Gastrocnemius medialis (tissue), 4 donors: Measurements from ENCODE around the gene SAMD4A. TPM values are rescaled to one million over a fixed set of nuclear protein-coding genes. Genes with fewer than 3 reads are reported as not detected.

ENCODE experiments used
- ATAC-seq, 2 donors: fragments of 150-250 bp; one replicate each; pipeline ENCODE4 v1.9.1; 2016
- DNase-seq, 2 donors: peaks; one replicate each; pipeline ENCODE4 v3.0.0-alpha.2; 2019
- H3K27ac ChIP-seq, 4 donors: fragments of 200-600 bp; sonication (generic); 1 replicate in 1 of 4; 2 replicates in 3 of 4; pipeline ENCODE4 v1.5.1; 2016 to 2018; ENCODE audit warnings: mild to moderate bottlenecking in 2 of 4, moderate library complexity in 1 of 4
- H3K27me3 ChIP-seq, 3 donors: fragments of 200-600 bp; sonication (generic) in 2 of 3; 1 replicate in 1 of 3; 2 replicates in 2 of 3; pipeline versions ENCODE4 v1.5.1 to v1.6.0; 2016 to 2019; ENCODE audit warnings: mild to moderate bottlenecking in 1 of 3, moderate library complexity in 1 of 3
- H3K36me3 ChIP-seq, 2 donors: fragments of 200-600 bp; sonication (generic) in 1 of 2; one replicate each; pipeline ENCODE4 v1.5.1; 2017 to 2018
- H3K4me1 ChIP-seq, 2 donors: fragments of 200-600 bp; sonication (generic) in 1 of 2; one replicate each; pipeline ENCODE4 v1.5.1; 2016 to 2017; ENCODE audit warnings: mild to moderate bottlenecking in 2 of 2
- H3K4me3 ChIP-seq, 4 donors: fragments of 200-600 bp; sonication (generic) in 3 of 4; 1 replicate in 1 of 4; 2 replicates in 3 of 4; pipeline ENCODE4 v1.5.1; 2016 to 2019; ENCODE audit warnings: mild to moderate bottlenecking in 2 of 4
- H3K9me3 ChIP-seq, 3 donors: fragments of 200-600 bp; sonication (generic) in 2 of 3; 1 replicate in 1 of 3; 2 replicates in 2 of 3; pipeline ENCODE4 v1.5.1; 2016 to 2019
- CTCF ChIP-seq, 5 experiments: fragments of 450-650 bp in 3 of 5; fragments of 200-600 bp in 2 of 5; sonication (generic) in 2 of 5; IDR thresholded peaks in 4 of 5; conservative IDR thresholded peaks in 1 of 5; 1 replicate in 4 of 5; 2 replicates in 1 of 5; pipeline ENCODE4 v1.5.1; 2016 to 2019; ENCODE audit warnings: antibody characterized with exemption in 5 of 5, mild to moderate bottlenecking in 3 of 5, moderate library complexity in 3 of 5
- POLR2A ChIP-seq, 2 donors: fragments of 450-650 bp; IDR thresholded peaks; one replicate each; pipeline ENCODE4 v1.6.1; 2017; ENCODE audit warnings: antibody characterized with exemption in 2 of 2, mild to moderate bottlenecking in 2 of 2, moderate library complexity in 2 of 2
- in situ Hi-C, 4 donors: fragments of 200-750 bp; cut with MboI; loops; one replicate each; pipeline versions ENCODE4 v1.15.0 to v1.8.0; 2017; ENCODE audit warnings: low sequenced_read_pairs in 4 of 4
- intact Hi-C: fragments of 100-400 bp; cut with DNase I; formaldehyde crosslinking; loops from one replicate; pipeline ENCODE4 v1.15.1; 2023; ENCODE audit warnings: low total_unique reads
- total RNA-seq, 4 donors: library from RNA; depleted of rRNA; stranded (reverse); fragments of >200 nt; gene quantifications; one replicate each; pipeline versions ENCODE4 v1.1.0 to v1.2.3, GENCODE V29; 2016

SAMD4A gene
- total RNA-seq, 4 donors from 2014 or later = 26.4 to 48.0 (median 42.2) TPM

GRCh38 chr14:54759982-54760585 lies 193.2 kb downstream of the SAMD4A start:
- in situ Hi-C loops = no loop called here

GRCh38 chr14:54760866-54761575 lies 194.1 kb downstream of the SAMD4A start:
- H3K4me1 ChIP-seq = peaks cover 23 to 28% of the 10 kb centered on the region in 2 donors
- no peaks in the 10 kb centered on the region for H3K9me3 ChIP-seq
- TF ChIP-seq CTCF (IDR thresholded peaks at IDR 0.05 in 4 of 5, conservative IDR thresholded peaks at IDR 0.05 in 1 of 5) (no peak), POLR2A (IDR thresholded peaks at IDR 0.05) (no peak)
- ATAC-seq = no peak
- in situ Hi-C loops (no loop called here), intact Hi-C loops (no loop called here)
- peak overlapping the region in 1 of 4 donors; percentile 56 for H3K27ac ChIP-seq
- peaks cover 0 to 37% of the 10 kb centered on the region in 2 donors for H3K36me3 ChIP-seq
- H3K4me3 ChIP-seq = no peak overlapping the region
- DNase-seq = no peak
- H3K27me3 ChIP-seq = no peaks in the 10 kb centered on the region

More at GRCh38 chr14:54759982-54760585, 193.2 kb downstream of the SAMD4A start:
- TF ChIP-seq POLR2A (IDR thresholded peaks at IDR 0.05) (no peak), CTCF (IDR thresholded peaks at IDR 0.05 in 4 of 5, conservative IDR thresholded peaks at IDR 0.05 in 1 of 5) (no peak)
- no peak overlapping the region for H3K27ac ChIP-seq
- peaks cover 0 to 27% of the 10 kb centered on the region in 2 donors for H3K36me3 ChIP-seq
- ATAC-seq = no peak
- intact Hi-C loops = no loop called here
- no peak overlapping the region for H3K4me3 ChIP-seq
- H3K4me1 ChIP-seq = peaks cover 23 to 28% of the 10 kb centered on the region in 2 donors
- no peaks in the 10 kb centered on the region for H3K27me3 ChIP-seq
- no peak for DNase-seq
- no peaks in the 10 kb centered on the region for H3K9me3 ChIP-seq

- DNase-seq (no peak), ATAC-seq (no peak)
- Histone ChIP-seq H3K4me1 (peaks cover 16 to 22% of the 10 kb centered on the region in 2 donors), H3K4me3 (no peak overlapping the region), H3K27me3 (no peaks in the 10 kb centered on the region), H3K36me3 (peaks cover 0 to 37% of the 10 kb centered on the region in 2 donors), H3K27ac (peak overlapping the region in 2 of 4 donors; percentile 37 to 56), H3K9me3 (no peaks in the 10 kb centered on the region)
- in situ Hi-C loops = no loop called here
- intact Hi-C loops = no loop called here
- TF ChIP-seq POLR2A (IDR thresholded peaks at IDR 0.05) (no peak), CTCF (IDR thresholded peaks at IDR 0.05 in 4 of 5, conservative IDR thresholded peaks at IDR 0.05 in 1 of 5) (no peak)
Measured at GRCh38 chr14:54761835-54762234, 194.9 kb downstream of the SAMD4A start.

- no peak overlapping the region for H3K4me3 ChIP-seq
- no peaks in the 10 kb centered on the region for H3K27me3 ChIP-seq
- TF ChIP-seq CTCF (IDR thresholded peaks at IDR 0.05 in 4 of 5, conservative IDR thresholded peaks at IDR 0.05 in 1 of 5) = no peak
- no peak for TF ChIP-seq POLR2A (IDR thresholded peaks at IDR 0.05)
- no peaks in the 10 kb centered on the region for H3K9me3 ChIP-seq
- ATAC-seq (no peak), DNase-seq (no peak)
- in situ Hi-C loops = no loop called here
- H3K4me1 ChIP-seq = peaks cover 13 to 17% of the 10 kb centered on the region in 2 donors
- H3K27ac ChIP-seq = peak overlapping the region in 3 of 4 donors; percentile 21 to 56 (median 37)
- peaks cover 0 to 37% of the 10 kb centered on the region in 2 donors for H3K36me3 ChIP-seq
- intact Hi-C loops = no loop called here
Measured at GRCh38 chr14:54762296-54762695, 195.4 kb downstream of the SAMD4A start.
